GM18867 (cell line): ENCODE results near the gene TBX18.

Experiments
- ATAC-seq: cut with Tn5 transposase; IDR thresholded peaks from one replicate; pipeline ENCODE4 v1.9.1; 2021; ENCODE audit warnings: mild to moderate bottlenecking, moderate library complexity; ENCODE audit not compliant: unreplicated experiment

The TBX18 gene

GRCh38 chr6:84764332-84765049, at the start of gene TBX18:
TBX18 (minus strand) TSS chr6:84764598; CDS start chr6:84764181, 417 bp downstream.
- ATAC-seq: no peak

- ATAC-seq: no peak
Measured at GRCh38 chr6:84811351-84811750, 47.0 kb upstream of the TBX18 start.

GRCh38 chr6:84809455-84809854, 45.1 kb upstream of the TBX18 start:
- ATAC-seq: no peak

GRCh38 chr6:84808491-84809061, 44.2 kb upstream of the TBX18 start:
- ATAC-seq: no peak

GRCh38 chr6:84805145-84805544, 40.7 kb upstream of the TBX18 start:
- no peak for ATAC-seq

- no peak for ATAC-seq
Measured at GRCh38 chr6:84804720-84805119, 40.3 kb upstream of the TBX18 start.

DNA sequence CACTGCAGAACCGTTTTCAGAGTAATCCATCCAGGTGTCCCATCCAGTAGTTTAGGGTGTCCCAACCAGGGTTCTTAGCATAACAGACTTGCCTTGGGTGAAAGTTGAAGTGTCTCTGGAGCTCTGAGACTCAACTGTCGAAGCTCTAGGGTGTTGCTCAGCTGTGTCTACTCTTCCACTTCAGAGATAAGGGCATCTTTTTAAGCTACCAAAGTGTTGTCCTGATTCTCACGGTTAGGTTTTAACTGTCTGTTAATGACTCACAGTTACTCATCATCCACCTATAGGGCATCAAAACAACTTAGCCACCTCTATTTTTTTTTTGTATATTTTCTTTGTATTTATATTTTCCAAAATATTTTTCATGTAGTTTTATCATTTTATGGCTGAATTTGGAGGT, 36.9 kb upstream of the TBX18 start:
- ATAC-seq: no peak

DNA sequence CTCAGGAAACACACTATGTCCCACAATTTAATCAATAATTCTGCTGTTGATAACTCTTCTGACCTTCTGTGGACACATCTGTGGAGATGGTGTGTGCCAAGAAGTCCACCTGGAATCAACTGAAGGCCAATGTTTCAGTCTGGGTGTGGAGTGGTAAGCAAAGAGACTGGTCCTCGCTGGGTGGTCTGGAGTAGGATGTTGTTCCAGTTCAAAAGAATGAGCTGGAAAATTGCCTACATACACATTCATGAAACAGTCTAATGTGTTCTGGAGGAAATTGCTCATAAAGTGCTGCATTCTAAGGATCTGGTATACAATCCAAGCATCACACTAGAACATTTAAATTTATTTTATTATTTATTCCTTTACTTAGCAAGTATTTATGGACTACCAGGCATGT, 33.9 kb upstream of the TBX18 start:
- ATAC-seq: no peak

GRCh38 chr6:84796343-84796742, 31.9 kb upstream of the TBX18 start:
- no peak for ATAC-seq

DNA sequence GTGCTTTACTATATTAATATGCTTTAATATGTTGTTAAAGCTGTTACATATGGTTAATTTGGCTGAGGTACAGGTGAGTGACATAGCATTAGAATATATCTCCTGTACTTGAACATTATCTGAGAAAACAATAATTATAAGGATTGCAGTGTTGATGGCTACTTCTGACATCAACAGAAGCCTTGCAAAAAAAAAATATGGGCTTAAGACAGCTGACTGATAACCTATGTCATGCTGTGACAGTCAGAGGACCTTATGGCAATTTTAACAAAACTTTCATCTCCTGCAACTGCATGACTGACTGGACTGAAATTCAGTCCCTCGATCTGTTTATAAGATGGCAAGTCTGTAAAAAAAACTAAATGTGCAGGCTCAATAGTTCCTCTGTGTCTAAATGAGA, 27.5 kb upstream of the TBX18 start:
- ATAC-seq: no peak

DNA sequence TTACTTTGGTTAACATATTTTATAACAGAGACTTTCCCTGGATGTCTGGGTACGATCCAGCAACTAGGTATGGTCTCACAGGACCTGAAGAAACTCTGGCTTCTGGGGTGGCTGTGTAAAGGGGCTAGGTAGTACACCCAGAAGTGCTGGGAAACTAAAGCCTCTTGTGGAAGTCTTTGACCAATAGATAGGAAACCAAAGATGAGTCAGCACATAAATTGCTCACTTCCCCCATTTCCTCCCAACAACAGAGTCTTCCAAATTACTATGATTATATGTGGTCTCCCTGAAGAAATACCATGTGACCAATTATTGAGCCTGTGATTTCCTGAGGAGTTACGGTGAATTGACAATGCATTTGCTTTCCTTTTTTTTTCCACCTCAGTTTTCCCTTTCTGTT, 26.8 kb upstream of the TBX18 start:
- ATAC-seq: no peak

- no peak for ATAC-seq
Measured at GRCh38 chr6:84789170-84789569, 24.8 kb upstream of the TBX18 start.

DNA sequence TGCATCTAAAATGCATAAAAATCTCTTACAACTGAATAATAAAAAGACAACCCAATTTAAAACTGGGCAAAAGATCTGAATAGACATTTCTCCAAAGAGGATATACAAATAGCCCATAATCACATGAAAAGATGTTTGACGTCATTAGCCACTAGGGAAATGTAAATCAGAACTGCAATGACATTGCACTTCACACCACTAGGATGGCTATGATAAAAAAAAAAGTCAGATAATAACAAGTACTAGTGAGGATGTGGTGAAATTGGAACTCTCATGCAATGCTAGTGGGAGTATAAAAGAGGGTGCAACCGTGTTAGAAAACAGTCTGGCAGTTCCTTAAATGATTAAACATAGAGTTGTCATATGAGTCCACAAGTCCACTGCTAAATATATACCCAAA, 24.3 kb upstream of the TBX18 start:
- no peak for ATAC-seq

- ATAC-seq: no peak
Measured at GRCh38 chr6:84785671-84786070, 21.3 kb upstream of the TBX18 start.

- ATAC-seq: no peak
Measured at GRCh38 chr6:84779917-84780316, 15.5 kb upstream of the TBX18 start.

DNA sequence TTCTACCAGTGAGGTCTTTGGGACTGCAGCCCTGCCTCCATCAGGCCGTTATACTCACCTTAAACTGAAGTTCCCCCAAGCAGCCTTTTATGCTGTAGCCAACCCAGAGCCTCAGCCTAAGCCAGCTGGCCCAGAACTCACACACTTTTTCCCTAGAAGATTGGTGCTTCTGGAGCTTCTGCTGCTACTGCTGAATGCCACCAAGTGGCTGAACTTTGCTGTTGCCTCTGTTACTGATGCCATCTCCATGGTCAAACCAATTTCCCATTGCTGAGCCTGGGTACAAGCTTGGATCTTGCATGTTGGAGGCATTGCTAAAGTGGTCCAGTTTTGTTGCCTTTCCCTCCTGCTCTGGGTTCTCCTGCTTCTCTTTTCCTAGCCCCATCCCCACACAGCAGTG, 15.0 kb upstream of the TBX18 start:
- no peak for ATAC-seq

DNA sequence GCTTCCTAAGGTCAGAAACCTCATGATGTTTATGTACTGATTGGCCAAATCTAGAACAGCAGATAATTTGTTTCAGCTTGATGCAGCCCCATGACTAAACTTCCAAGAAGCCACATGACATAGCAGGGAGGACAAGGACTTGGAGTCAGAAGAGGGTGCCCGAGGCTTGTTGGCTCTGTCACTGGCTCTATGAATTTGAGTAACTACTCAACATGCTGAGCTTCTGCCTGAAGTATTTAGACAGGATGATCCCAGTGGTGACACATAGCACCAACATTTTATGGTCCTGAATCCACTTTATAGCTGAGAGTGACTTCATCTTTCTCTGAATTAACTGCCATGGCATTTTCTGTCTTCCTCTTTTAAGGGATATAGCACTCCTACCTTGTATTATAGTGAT, 13.5 kb upstream of the TBX18 start:
- ATAC-seq: no peak

GRCh38 chr6:84776392-84776791, 12.0 kb upstream of the TBX18 start:
- no peak for ATAC-seq

DNA sequence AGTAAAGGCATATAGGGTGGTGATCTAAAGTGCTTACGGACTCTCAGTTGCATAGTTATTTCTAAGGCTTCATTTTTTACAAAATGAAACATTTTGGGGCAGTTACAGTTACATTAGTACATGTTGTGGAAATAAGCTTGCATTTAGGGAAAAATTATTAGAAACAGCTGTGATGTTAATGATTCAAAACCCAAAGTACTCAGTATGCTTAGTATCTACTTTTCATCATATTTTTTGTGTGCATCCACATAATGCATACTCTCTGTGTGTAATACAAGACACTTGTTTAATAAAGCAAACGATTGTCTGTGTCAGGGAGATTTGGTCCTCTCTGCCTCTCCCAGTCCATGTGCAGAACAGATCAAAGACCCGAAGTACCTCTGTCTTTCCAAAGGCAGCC, 11.4 kb upstream of the TBX18 start:
- no peak for ATAC-seq

DNA sequence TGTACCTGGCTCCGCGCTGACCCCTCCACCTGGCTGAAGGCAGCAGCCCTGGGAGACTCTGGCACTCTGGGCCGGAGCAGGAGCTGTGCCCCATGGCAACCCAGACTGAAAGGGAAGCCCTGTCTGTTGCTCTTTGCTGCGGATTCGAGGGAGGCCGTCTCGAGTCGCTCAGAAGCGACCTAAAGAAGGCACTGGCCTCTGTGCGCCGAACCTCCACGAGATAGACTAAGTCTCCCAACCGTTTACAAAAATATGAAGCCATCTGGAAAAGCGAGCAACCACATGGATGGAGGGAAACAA, 10.5 kb upstream of the TBX18 start:
- ATAC-seq: no peak

- peak; percentile 53 for ATAC-seq
Measured at GRCh38 chr6:84774157-84774984, 10.0 kb upstream of the TBX18 start.

DNA sequence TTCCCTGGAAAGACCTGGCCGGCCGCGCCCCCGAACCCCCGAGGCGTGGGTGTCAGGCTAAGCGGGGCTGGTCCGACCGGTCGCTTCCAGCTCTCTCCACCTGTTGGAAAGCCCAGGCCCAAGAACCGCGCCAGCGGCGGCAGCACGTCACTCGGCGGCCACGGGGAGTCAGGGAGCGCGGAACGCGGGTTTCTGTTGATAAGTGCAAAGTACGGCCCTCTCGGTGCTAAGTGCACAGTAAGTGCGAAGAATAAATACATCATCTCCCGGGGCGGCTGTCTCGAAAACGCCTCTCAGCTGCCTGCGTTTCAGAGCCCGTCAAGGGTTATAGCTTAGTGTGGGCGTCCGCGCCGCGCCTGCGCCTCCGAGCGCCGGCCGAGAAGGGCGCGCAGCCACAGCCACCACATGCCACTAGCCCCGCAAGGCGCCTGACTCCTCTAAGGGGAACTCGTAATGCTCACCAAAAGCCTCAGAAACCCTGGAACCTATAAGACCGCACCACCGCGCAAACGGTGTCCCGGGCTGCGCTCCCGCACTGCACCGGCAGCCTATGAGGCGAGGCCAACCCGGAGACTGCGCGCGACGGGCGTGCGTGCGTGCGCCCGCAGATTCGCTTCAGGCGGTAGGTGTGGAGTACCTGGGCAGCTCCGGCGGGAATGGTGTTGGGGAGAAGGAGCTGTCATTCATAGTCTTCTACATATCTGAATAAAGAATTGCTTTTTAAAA, 9.2 kb upstream of the TBX18 start:
- ATAC-seq: no peak
